ENCODE measurements around the gene MRTFA.
A peak's percentile ranks its signal among the peaks of the same experiment; 100 is the strongest.
"Not testable (repeated sequence)": the region's sequence is repeated elsewhere in the genome, so short reads cannot be mapped to it uniquely, and the experiment has no call there.

Gene MRTFA

DNA sequence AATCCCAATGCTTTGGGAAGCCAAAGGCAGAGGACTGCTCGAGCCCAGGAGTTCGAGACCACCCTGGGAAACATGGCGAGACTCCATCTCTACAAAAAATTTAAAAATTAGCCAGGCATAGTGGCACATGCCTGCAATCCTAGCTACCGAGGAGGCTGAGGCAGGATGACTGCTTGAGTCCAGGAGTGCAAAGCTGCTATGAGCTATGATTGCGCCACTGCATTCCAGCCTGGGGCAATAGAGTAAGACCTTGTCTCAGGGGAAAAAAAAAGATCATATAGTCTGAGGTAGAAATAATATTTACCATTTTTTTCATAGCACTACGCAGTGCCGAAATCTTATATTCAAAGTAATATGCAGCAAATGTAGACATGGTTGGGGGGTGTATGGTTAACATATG lies 47.8 kb downstream of the MRTFA start:
- H3K9ac ChIP-seq (ENCODE audit: low read depth, low read length, poor library complexity) = no peak overlapping the region
- no peak overlapping the region for H3K4me2 ChIP-seq (ENCODE audit: insufficient read depth, low read length, poor library complexity, severe bottlenecking)
- no peak overlapping the region for H2AK5ac ChIP-seq (ENCODE audit: low read depth, low read length)
- WGBS, 2 donors (ENCODE audit: extremely low coverage in 2 of 2, insufficient read length in 2 of 2, insufficient replicate concordance in 1 of 2) = no CpG with 5 or more reads among the region's 7 CpGs
- no peak overlapping the region for H3K4me3 ChIP-seq (ENCODE audit: low read length in 2 of 2)
- no peak overlapping the region for H2BK5ac ChIP-seq (ENCODE audit: low read length)
- no peak overlapping the region for H3K23ac ChIP-seq (ENCODE audit: low read depth, low read length, poor library complexity)
- peaks cover 0 to 32% of the 10 kb centered on the region in 2 donors for H3K36me3 ChIP-seq (replicated peaks in 1 of 2; ENCODE audit: control insufficient read depth in 2 of 2, insufficient read depth in 2 of 2, low read length in 2 of 2)
- no peak overlapping the region for H2BK15ac ChIP-seq (ENCODE audit: low read length)
- no peak overlapping the region for H2BK120ac ChIP-seq (ENCODE audit: low read depth, low read length)
- H2BK12ac ChIP-seq (ENCODE audit: low read length) = no peak overlapping the region
- H3K4me1 ChIP-seq (ENCODE audit: control insufficient read depth in 2 of 2, insufficient read depth in 1 of 2, low read depth in 1 of 2, low read length in 2 of 2) = peaks cover 0 to 1% of the 10 kb centered on the region in 2 donors
- no peak overlapping the region for H4K8ac ChIP-seq (ENCODE audit: low read depth, low read length)
- H3K4ac ChIP-seq (ENCODE audit: low read length) = no peak overlapping the region
- no peak overlapping the region for H2AFZ ChIP-seq (ENCODE audit: low read length)
- no peak overlapping the region for H3K18ac ChIP-seq (ENCODE audit: low read length)
- no peak overlapping the region for H4K91ac ChIP-seq (ENCODE audit: low read depth, low read length, poor library complexity)
- peaks cover 0 to 7% of the 10 kb centered on the region in 2 donors for H3K9me3 ChIP-seq (replicated peaks in 1 of 2; ENCODE audit: control insufficient read depth in 2 of 2, insufficient read depth in 1 of 2, low read depth in 1 of 2, low read length in 2 of 2)
- DNase-seq (ENCODE audit: low spot score) = no peak
- no peak overlapping the region for H3K14ac ChIP-seq (ENCODE audit: low read length)
- H3K27ac ChIP-seq (replicated peaks; ENCODE audit: low read length) = no peak overlapping the region
- peaks cover 5% of the 10 kb centered on the region for H3K79me1 ChIP-seq (ENCODE audit: low read depth, low read length)
- no peaks in the 10 kb centered on the region for H3K27me3 ChIP-seq (ENCODE audit: control insufficient read depth in 3 of 3, insufficient read depth in 3 of 3, low read depth in 1 of 3, low read length in 3 of 3)

DNA sequence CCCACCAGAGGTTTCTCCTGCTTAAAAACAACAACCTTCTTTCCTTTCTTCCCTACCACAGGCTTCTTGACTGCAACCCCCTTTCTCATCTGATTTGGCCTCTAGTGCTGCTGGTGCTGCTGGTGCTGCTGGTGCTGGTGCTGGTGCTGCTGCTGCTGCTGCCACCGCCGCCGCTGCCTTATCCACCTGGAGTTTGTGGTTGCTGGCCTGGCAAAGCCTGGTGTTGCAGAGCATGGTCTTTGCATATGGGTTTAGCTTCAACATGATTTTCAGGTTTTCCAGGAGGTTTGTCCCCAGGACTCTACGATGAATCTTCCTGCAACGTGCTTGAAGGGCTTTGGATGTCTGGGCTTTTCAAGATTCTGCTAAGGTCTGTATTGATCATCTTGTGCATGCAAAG lies 49.7 kb downstream of the MRTFA start:
- Histone ChIP-seq H2BK12ac (ENCODE audit: low read length) (no peak overlapping the region), H3K4ac (ENCODE audit: low read length) (no peak overlapping the region), H3K4me1 (ENCODE audit: control insufficient read depth in 2 of 2, insufficient read depth in 1 of 2, low read depth in 1 of 2, low read length in 2 of 2) (no peaks in the 10 kb centered on the region), H3K14ac (ENCODE audit: low read length) (peak overlapping the region; percentile 99), H3K27ac (replicated peaks; ENCODE audit: low read length) (no peak overlapping the region), H3K27me3 (ENCODE audit: control insufficient read depth in 3 of 3, insufficient read depth in 3 of 3, low read depth in 1 of 3, low read length in 3 of 3) (no peaks in the 10 kb centered on the region), H3K23ac (ENCODE audit: low read depth, low read length, poor library complexity) (no peak overlapping the region), H2AK5ac (ENCODE audit: low read depth, low read length) (no peak overlapping the region), H3K4me3 (ENCODE audit: low read length in 2 of 2) (no peak overlapping the region), H3K36me3 (replicated peaks in 1 of 2; ENCODE audit: control insufficient read depth in 2 of 2, insufficient read depth in 2 of 2, low read length in 2 of 2) (peaks cover 0 to 32% of the 10 kb centered on the region in 2 donors), H3K9me3 (replicated peaks in 1 of 2; ENCODE audit: control insufficient read depth in 2 of 2, insufficient read depth in 1 of 2, low read depth in 1 of 2, low read length in 2 of 2) (peaks cover 0 to 15% of the 10 kb centered on the region in 2 donors), H3K9ac (ENCODE audit: low read depth, low read length, poor library complexity) (no peak overlapping the region), H3K4me2 (ENCODE audit: insufficient read depth, low read length, poor library complexity, severe bottlenecking) (no peak overlapping the region), H2BK5ac (ENCODE audit: low read length) (no peak overlapping the region), H2BK15ac (ENCODE audit: low read length) (no peak overlapping the region), H3K18ac (ENCODE audit: low read length) (peak overlapping the region; percentile 54), H3K79me1 (ENCODE audit: low read depth, low read length) (peaks cover 5% of the 10 kb centered on the region), H2BK120ac (ENCODE audit: low read depth, low read length) (no peak overlapping the region), H2AFZ (ENCODE audit: low read length) (no peak overlapping the region), H4K91ac (ENCODE audit: low read depth, low read length, poor library complexity) (no peak overlapping the region), H4K8ac (ENCODE audit: low read depth, low read length) (no peak overlapping the region)
- no CpG with 5 or more reads among the region's 5 CpGs for WGBS, 2 donors (ENCODE audit: extremely low coverage in 2 of 2, insufficient read length in 2 of 2, insufficient replicate concordance in 1 of 2)
- DNase-seq (ENCODE audit: low spot score) = no peak

DNA sequence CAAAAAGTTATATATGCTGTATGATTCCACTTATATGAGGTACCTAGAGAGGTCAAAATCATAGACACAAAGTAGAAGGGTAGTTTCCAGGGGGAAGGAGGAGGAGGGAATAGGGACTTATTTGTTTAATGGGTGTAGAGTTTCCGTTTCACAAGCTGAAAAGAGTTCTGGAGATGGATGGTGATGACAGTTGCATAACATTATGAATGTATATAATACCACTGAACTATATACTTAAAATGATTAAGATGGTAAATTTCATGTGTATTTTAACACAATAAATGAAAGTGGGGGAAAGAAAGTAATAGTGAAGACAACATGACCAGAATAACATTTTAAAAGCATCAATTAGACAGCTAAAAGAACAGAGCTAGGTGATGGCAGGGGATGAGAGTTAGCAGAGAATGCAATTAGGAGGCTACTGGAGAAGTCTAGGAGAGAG lies 51.2 kb downstream of the MRTFA start:
- Histone ChIP-seq H2AFZ (ENCODE audit: low read length) (no peak overlapping the region), H3K9me3 (replicated peaks in 1 of 2; ENCODE audit: control insufficient read depth in 2 of 2, insufficient read depth in 1 of 2, low read depth in 1 of 2, low read length in 2 of 2) (peaks cover 0 to 15% of the 10 kb centered on the region in 2 donors), H3K4ac (ENCODE audit: low read length) (no peak overlapping the region), H3K36me3 (replicated peaks in 1 of 2; ENCODE audit: control insufficient read depth in 2 of 2, insufficient read depth in 2 of 2, low read length in 2 of 2) (peaks cover 0 to 32% of the 10 kb centered on the region in 2 donors), H3K14ac (ENCODE audit: low read length) (no peak overlapping the region), H3K4me1 (ENCODE audit: control insufficient read depth in 2 of 2, insufficient read depth in 1 of 2, low read depth in 1 of 2, low read length in 2 of 2) (no peaks in the 10 kb centered on the region), H4K8ac (ENCODE audit: low read depth, low read length) (no peak overlapping the region), H3K27me3 (ENCODE audit: control insufficient read depth in 3 of 3, insufficient read depth in 3 of 3, low read depth in 1 of 3, low read length in 3 of 3) (no peaks in the 10 kb centered on the region), H3K4me3 (ENCODE audit: low read length in 2 of 2) (no peak overlapping the region), H2BK5ac (ENCODE audit: low read length) (no peak overlapping the region), H3K18ac (ENCODE audit: low read length) (no peak overlapping the region), H2BK15ac (ENCODE audit: low read length) (no peak overlapping the region), H2AK5ac (ENCODE audit: low read depth, low read length) (no peak overlapping the region), H3K23ac (ENCODE audit: low read depth, low read length, poor library complexity) (no peak overlapping the region), H3K27ac (replicated peaks; ENCODE audit: low read length) (no peak overlapping the region), H3K79me1 (ENCODE audit: low read depth, low read length) (peaks cover 5% of the 10 kb centered on the region), H3K9ac (ENCODE audit: low read depth, low read length, poor library complexity) (no peak overlapping the region), H3K4me2 (ENCODE audit: insufficient read depth, low read length, poor library complexity, severe bottlenecking) (no peak overlapping the region), H2BK12ac (ENCODE audit: low read length) (no peak overlapping the region), H2BK120ac (ENCODE audit: low read depth, low read length) (no peak overlapping the region), H4K91ac (ENCODE audit: low read depth, low read length, poor library complexity) (no peak overlapping the region)
- no CpG with 5 or more reads among the region's 1 CpG for WGBS, 2 donors (ENCODE audit: extremely low coverage in 2 of 2, insufficient read length in 2 of 2, insufficient replicate concordance in 1 of 2)
- no peak for DNase-seq (ENCODE audit: low spot score)

DNA sequence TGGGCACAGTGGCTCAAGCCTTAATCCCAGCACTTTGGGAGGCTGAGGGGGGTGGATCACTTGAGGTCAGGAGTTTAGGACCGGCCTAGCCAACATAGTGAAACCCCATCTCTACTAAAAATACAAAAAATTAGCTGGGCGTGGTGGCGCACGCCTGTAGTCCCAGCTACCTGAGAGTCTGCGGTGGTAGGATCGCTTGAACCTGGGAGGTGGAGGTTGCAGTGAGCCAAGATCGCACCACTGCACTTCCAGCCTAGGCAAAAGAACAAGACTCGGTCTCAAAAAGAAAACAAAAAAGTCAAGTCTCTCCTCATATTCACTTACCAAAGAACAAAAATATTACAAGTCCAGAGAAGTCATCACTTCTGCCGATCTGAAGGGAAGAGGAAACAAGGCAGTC lies 51.8 kb downstream of the MRTFA start:
- H2AK5ac ChIP-seq (ENCODE audit: low read depth, low read length); H3K4me3 ChIP-seq (ENCODE audit: low read length in 2 of 2); H2BK5ac ChIP-seq (ENCODE audit: low read length); H3K4me1 ChIP-seq (ENCODE audit: control insufficient read depth in 2 of 2, insufficient read depth in 1 of 2, low read depth in 1 of 2, low read length in 2 of 2); H4K8ac ChIP-seq (ENCODE audit: low read depth, low read length); H3K79me1 ChIP-seq (ENCODE audit: low read depth, low read length); H4K91ac ChIP-seq (ENCODE audit: low read depth, low read length, poor library complexity); H3K4me2 ChIP-seq (ENCODE audit: insufficient read depth, low read length, poor library complexity, severe bottlenecking); H3K4ac ChIP-seq (ENCODE audit: low read length); H3K23ac ChIP-seq (ENCODE audit: low read depth, low read length, poor library complexity); H2BK12ac ChIP-seq (ENCODE audit: low read length); H3K14ac ChIP-seq (ENCODE audit: low read length); H3K27ac ChIP-seq (replicated peaks; ENCODE audit: low read length); DNase-seq (ENCODE audit: low spot score); H2BK120ac ChIP-seq (ENCODE audit: low read depth, low read length); H2AFZ ChIP-seq (ENCODE audit: low read length); H3K27me3 ChIP-seq (ENCODE audit: control insufficient read depth in 3 of 3, insufficient read depth in 3 of 3, low read depth in 1 of 3, low read length in 3 of 3); H3K18ac ChIP-seq (ENCODE audit: low read length); H3K9ac ChIP-seq (ENCODE audit: low read depth, low read length, poor library complexity); H2BK15ac ChIP-seq (ENCODE audit: low read length): not testable (repeated sequence)
- WGBS, 2 donors (ENCODE audit: extremely low coverage in 2 of 2, insufficient read length in 2 of 2, insufficient replicate concordance in 1 of 2) = no CpG with 5 or more reads among the region's 9 CpGs
- peaks cover 0 to 28% of the 10 kb centered on the region in 2 donors for H3K36me3 ChIP-seq (replicated peaks in 1 of 2; ENCODE audit: control insufficient read depth in 2 of 2, insufficient read depth in 2 of 2, low read length in 2 of 2)
- H3K9me3 ChIP-seq (replicated peaks in 1 of 2; ENCODE audit: control insufficient read depth in 2 of 2, insufficient read depth in 1 of 2, low read depth in 1 of 2, low read length in 2 of 2) = peaks cover 0 to 15% of the 10 kb centered on the region in 2 donors
